Measurements from ENCODE around the gene WAPL. TPM values are rescaled to one million over a fixed set of nuclear protein-coding genes. Genes with fewer than 3 reads are reported as not detected.
"Not testable (repeated sequence)": the region's sequence is repeated elsewhere in the genome, so short reads cannot be mapped to it uniquely, and the experiment has no call there.

WAPL gene
- 10 to 100 TPM; 21.9 to 26.7 (median 22.9) TPM for total RNA-seq
- 10.9 TPM for polyA plus RNA-seq
- long read RNA-seq, donor 1, full-length matches to known transcripts, result 11 of 39 reads
- long read RNA-seq, donor 1, partial matches to known transcripts, result 18 of 39 reads
- long read RNA-seq, donor 1, other reads (novel, unspliced or antisense), result 10 of 39 reads
- long read RNA-seq, donor 2, full-length matches to known transcripts, result 9 of 19 reads
- long read RNA-seq, donor 2, partial matches to known transcripts, result 5 of 19 reads
- long read RNA-seq, donor 2, other reads (novel, unspliced or antisense), result 5 of 19 reads
- long read RNA-seq, donor 3, full-length matches to known transcripts, result 1 of 59 reads
- long read RNA-seq, donor 3, partial matches to known transcripts, result 52 of 59 reads
- long read RNA-seq, donor 3, other reads (novel, unspliced or antisense), result 6 of 59 reads
- long read RNA-seq, donor 4, full-length matches to known transcripts, result 15 of 25 reads
- long read RNA-seq, donor 4, partial matches to known transcripts, result 4 of 25 reads
- long read RNA-seq, donor 4, other reads (novel, unspliced or antisense), result 6 of 25 reads

DNA sequence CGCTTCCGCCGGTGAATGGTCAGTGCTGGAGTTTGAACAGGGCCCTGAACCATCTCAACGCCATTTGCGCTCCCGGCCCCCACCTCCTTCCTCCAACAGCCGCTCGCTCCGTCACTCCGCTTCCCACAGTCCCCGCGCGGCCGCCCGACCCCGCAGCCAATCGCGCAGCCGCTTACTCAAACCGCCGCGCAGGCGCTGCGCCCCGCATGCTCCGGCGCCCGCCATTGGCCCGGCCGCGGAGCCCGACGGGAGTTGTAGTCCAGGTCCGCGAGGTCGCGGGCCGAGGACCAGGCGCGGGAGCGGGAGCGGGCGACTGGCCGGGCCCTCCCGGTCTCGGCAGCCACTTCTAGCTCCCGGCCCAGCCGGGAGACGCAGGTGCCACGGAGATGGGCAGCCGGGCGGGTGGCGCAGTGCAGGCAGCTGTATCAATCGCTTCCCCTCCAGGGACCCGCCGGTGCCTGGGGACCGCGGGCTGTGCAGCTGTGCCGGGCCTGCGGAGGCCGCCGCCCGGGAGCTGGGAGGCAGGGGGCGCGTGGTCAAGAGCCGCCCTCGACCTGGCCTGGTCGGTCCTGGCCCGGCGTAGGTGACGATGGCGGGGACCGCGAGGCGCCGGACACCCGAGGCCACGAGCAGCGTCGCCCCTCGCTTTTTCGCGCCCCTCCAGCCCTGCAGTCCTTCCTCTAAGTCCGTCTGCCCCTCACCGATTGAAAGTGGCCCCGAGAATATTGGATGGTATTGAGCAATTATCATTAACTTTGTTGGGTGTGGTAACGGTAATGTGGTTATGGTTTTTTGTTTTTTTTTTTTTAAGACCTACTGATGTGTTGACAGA is at the start of gene WAPL:
Gene WAPL (minus strand): TSS at position 115 of the 832 bp plus-strand sequence. CDS start 3,723 bp downstream, outside the sequence.
- Histone ChIP-seq H3K27me3 (ENCODE audit: control insufficient read depth, insufficient read depth) (no peaks in the 10 kb centered on the region), H3K4me1 (ENCODE audit: control insufficient read depth, insufficient read depth, low read length) (peaks cover 2% of the 10 kb centered on the region), H3K4me3 (ENCODE audit: low read length) (peak within 1 kb of the TSS; percentile 86), H3K27ac (ENCODE audit: low read length) (peak within 1 kb of the TSS; percentile 83), H3K9me3 (ENCODE audit: control insufficient read depth, low read length) (no peaks in the 10 kb centered on the region)
- DNase-seq, result peak; percentile 96 to 98 (median 98)
- WGBS, result under 1% methylated on average over 87 of the region's 87 CpGs
- intact Hi-C loops (cut with DNase I), result no loop called here
- ATAC-seq, result peak; percentile 99

GRCh38 chr10:86569335-86569734 is 47.7 kb upstream of the WAPL start:
- Histone ChIP-seq H3K4me3 (ENCODE audit: low read length) (no peak overlapping the region), H3K4me1 (ENCODE audit: control insufficient read depth, insufficient read depth, low read length) (no peaks in the 10 kb centered on the region), H3K27ac (ENCODE audit: low read length) (no peak overlapping the region), H3K9me3 (ENCODE audit: control insufficient read depth, low read length) (no peaks in the 10 kb centered on the region), H3K27me3 (ENCODE audit: control insufficient read depth, insufficient read depth) (no peaks in the 10 kb centered on the region)
- DNase-seq (no peak), ATAC-seq (no peak)
- intact Hi-C loops (cut with DNase I), result no loop called here

DNA sequence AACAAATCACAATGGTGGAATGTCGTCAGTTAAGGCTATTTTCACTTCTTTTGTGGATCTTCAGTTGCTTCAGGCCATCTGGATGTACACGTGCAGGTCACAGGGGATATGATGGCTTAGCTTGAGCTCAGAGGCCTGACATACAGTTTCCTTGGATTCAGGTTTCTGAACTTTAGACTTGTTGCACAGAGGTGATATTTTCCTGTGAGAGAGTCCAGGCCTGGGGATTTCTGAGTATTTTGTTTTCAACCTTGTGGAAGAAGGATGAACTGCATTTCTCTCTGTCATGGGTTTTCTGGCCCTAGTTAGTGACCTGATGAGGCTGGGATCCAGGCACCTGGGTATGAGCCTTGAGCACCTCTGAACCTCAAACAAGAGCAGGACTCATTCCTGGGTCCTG is 44.9 kb upstream of the WAPL start:
- ATAC-seq; H3K4me3 ChIP-seq (ENCODE audit: low read length); H3K4me1 ChIP-seq (ENCODE audit: control insufficient read depth, insufficient read depth, low read length); H3K9me3 ChIP-seq (ENCODE audit: control insufficient read depth, low read length); DNase-seq; H3K27me3 ChIP-seq (ENCODE audit: control insufficient read depth, insufficient read depth); intact Hi-C loops (cut with DNase I); H3K27ac ChIP-seq (ENCODE audit: low read length): not testable (repeated sequence)
- 73% methylated on average over 2 of the region's 2 CpGs for WGBS

- ATAC-seq; H3K4me3 ChIP-seq (ENCODE audit: low read length); H3K4me1 ChIP-seq (ENCODE audit: control insufficient read depth, insufficient read depth, low read length); H3K9me3 ChIP-seq (ENCODE audit: control insufficient read depth, low read length); H3K27me3 ChIP-seq (ENCODE audit: control insufficient read depth, insufficient read depth); intact Hi-C loops (cut with DNase I); H3K27ac ChIP-seq (ENCODE audit: low read length); DNase-seq: not testable (repeated sequence)
- WGBS, result 80% methylated on average over 6 of the region's 6 CpGs
Measured at GRCh38 chr10:86563338-86563737, 41.7 kb upstream of the WAPL start.

DNA sequence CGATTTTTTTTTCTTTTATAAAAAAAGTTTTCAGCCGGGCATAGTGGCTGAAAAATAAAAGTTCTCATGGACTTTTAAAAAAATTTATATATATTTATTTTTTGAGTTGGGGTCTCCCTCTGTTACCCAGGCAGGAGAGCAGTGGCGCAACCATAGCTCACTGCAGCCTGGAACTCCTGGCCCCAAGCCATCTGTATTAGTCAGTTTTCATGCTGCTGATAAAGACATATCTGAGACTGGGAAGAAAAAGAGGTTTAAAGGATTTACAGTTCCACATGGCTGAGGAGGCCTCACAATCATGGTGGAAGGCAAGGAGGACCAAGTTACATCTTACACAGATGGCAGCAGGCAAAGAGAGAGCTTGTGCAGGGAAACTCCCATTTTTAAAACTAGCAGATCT is 37.1 kb upstream of the WAPL start:
- H3K4me1 ChIP-seq (ENCODE audit: control insufficient read depth, insufficient read depth, low read length); DNase-seq; H3K4me3 ChIP-seq (ENCODE audit: low read length); H3K27ac ChIP-seq (ENCODE audit: low read length); H3K27me3 ChIP-seq (ENCODE audit: control insufficient read depth, insufficient read depth); H3K9me3 ChIP-seq (ENCODE audit: control insufficient read depth, low read length); ATAC-seq; intact Hi-C loops (cut with DNase I): not testable (repeated sequence)
- WGBS, result 72% methylated on average over 3 of the region's 3 CpGs

DNA sequence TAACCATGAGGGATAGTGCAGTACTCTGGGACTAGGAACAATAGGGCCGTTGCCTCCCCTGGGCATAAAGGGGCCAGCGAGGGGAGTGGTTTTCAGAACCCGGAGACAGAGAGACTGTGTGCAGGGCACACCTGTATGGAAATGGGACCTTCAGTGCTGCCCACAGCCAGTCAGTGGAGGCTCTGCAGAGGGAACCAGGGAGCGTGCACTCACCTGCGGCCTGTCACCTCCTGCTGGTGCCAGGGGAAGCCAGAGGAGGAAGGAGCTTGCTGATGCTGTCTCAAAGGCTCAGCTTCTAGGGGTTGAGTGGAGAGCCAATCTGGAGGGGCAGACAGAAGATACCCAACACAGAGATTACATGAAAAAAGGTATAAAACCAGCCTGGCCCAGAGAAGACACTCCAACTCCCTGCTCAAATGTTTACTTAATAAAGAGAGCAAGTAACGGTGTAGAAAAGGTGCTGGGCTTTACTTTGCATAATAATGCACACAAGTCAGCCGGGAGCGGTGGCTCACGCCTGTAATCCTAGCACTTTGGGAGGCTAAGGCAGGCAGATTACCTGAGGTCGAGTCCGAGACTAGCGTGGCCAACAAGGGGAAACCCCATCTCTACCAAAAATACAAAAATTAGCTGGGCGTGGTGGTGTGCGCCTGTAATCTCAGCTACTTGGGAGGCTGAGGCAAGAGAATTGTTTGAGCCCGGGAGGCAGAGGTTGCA is 35.5 kb upstream of the WAPL start:
- no peak overlapping the region for H3K4me3 ChIP-seq (ENCODE audit: low read length)
- no peak for DNase-seq
- ATAC-seq, result no peak
- intact Hi-C loops (cut with DNase I), result no loop called here
- no peak overlapping the region for H3K27ac ChIP-seq (ENCODE audit: low read length)
- no peaks in the 10 kb centered on the region for H3K9me3 ChIP-seq (ENCODE audit: control insufficient read depth, low read length)
- H3K27me3 ChIP-seq (ENCODE audit: control insufficient read depth, insufficient read depth), result no peaks in the 10 kb centered on the region
- 87% methylated on average over 15 of the region's 15 CpGs for WGBS
- H3K4me1 ChIP-seq (ENCODE audit: control insufficient read depth, insufficient read depth, low read length), result no peaks in the 10 kb centered on the region

DNA sequence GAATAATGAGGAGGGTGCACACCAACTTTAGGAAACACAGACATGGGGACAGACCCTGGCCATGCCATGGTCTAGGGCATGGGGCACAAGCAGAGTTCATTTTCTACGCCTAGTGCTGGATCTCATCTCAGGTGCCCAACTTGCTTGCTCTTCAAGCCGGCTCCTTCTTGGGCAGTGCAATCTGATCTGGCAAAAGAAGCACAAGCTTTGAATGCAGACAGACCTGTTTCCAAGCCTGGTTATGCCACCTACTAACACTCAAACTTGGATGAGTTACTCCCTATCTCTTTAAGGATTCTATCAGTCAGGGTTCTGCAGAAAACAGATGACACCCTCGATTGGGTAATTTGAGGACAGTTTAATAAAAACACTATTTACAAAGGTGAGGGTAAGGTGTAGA is 34.9 kb upstream of the WAPL start:
- no peak for DNase-seq
- H3K27me3 ChIP-seq (ENCODE audit: control insufficient read depth, insufficient read depth), result no peaks in the 10 kb centered on the region
- ATAC-seq, result no peak
- intact Hi-C loops (cut with DNase I), result no loop called here
- H3K9me3 ChIP-seq (ENCODE audit: control insufficient read depth, low read length), result no peaks in the 10 kb centered on the region
- H3K4me1 ChIP-seq (ENCODE audit: control insufficient read depth, insufficient read depth, low read length), result no peaks in the 10 kb centered on the region
- WGBS, result 72% methylated on average over 3 of the region's 3 CpGs
- H3K27ac ChIP-seq (ENCODE audit: low read length), result no peak overlapping the region
- H3K4me3 ChIP-seq (ENCODE audit: low read length), result no peak overlapping the region

DNA sequence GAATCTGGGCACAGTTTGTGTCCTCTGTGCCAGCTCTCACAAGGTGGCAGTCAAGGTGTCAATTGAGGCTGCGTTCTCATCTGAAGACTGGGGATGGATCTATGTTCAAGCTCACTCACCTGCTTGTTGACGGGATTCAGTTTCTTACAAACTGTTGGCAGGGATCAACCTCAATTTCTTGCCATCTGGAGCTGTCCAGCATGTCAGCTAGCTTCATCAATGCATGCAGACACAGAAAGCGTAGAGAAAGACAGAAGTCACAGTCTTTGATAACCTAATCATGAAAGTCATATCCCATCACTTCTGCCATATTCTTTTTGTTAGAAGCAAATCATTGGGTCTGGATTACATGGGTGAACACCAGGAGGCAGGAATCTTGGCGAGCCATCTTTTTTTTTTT is 32.0 kb upstream of the WAPL start:
- Histone ChIP-seq H3K27me3 (ENCODE audit: control insufficient read depth, insufficient read depth) (no peaks in the 10 kb centered on the region), H3K9me3 (ENCODE audit: control insufficient read depth, low read length) (no peaks in the 10 kb centered on the region), H3K27ac (ENCODE audit: low read length) (no peak overlapping the region), H3K4me1 (ENCODE audit: control insufficient read depth, insufficient read depth, low read length) (no peaks in the 10 kb centered on the region), H3K4me3 (ENCODE audit: low read length) (no peak overlapping the region)
- 68% methylated on average over 4 of the region's 4 CpGs for WGBS
- no peak for ATAC-seq
- DNase-seq, result no peak
- intact Hi-C loops (cut with DNase I), result no loop called here

DNA sequence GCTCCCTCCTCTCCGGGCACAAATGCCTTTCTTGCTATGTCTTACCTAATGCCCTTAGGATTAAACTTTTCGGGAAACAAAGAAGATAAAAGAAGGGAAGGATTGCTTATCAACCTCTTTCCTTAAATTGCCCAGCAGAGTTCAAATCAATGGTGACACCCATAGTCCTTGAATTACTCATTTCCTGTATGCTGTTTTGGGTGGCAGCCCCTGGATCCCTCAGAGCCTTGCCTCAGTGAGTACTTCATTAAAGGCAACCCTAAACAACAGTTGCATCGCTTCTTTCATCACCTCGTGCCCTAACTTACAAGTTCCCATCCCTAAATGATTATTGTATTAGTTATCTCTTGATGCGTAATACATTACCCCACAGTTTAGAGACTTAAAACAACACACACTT is 31.6 kb upstream of the WAPL start:
- DNase-seq, result no peak
- Histone ChIP-seq H3K27me3 (ENCODE audit: control insufficient read depth, insufficient read depth) (no peaks in the 10 kb centered on the region), H3K4me1 (ENCODE audit: control insufficient read depth, insufficient read depth, low read length) (no peaks in the 10 kb centered on the region), H3K9me3 (ENCODE audit: control insufficient read depth, low read length) (no peaks in the 10 kb centered on the region), H3K4me3 (ENCODE audit: low read length) (no peak overlapping the region), H3K27ac (ENCODE audit: low read length) (no peak overlapping the region)
- 57% methylated on average over 5 of the region's 5 CpGs for WGBS
- ATAC-seq, result no peak
- intact Hi-C loops (cut with DNase I), result no loop called here

DNA sequence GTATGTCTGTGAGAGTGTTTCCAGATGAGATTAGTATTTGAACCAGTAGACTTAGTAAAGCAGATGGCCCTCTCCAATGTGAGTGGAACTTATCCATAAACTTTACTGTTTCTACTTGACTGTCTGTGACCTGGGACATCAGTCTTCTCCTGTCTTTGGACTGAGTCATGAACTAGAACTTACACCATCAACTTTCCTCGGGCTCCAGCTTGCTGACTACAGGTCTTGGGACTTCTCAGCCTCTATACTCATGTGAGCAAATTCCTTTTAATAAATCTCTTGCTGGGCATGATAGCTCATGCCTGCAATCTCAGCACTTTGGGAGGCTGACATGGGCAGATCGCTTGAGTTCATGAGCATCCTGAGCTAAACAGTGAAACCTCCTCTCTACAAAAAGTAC is 25.7 kb upstream of the WAPL start:
- Histone ChIP-seq H3K4me1 (ENCODE audit: control insufficient read depth, insufficient read depth, low read length) (no peaks in the 10 kb centered on the region), H3K27ac (ENCODE audit: low read length) (no peak overlapping the region), H3K4me3 (ENCODE audit: low read length) (no peak overlapping the region), H3K27me3 (ENCODE audit: control insufficient read depth, insufficient read depth) (no peaks in the 10 kb centered on the region), H3K9me3 (ENCODE audit: control insufficient read depth, low read length) (no peaks in the 10 kb centered on the region)
- ATAC-seq, result no peak
- no peak for DNase-seq
- intact Hi-C loops (cut with DNase I), result no loop called here
- WGBS, result 88% methylated on average over 2 of the region's 2 CpGs
